CD4-positive, alpha-beta T cell treated with Interleukin-17A for 4 hours (primary cell): ENCODE measurements around the gene NETO2.
"Not testable (repeated sequence)": the region's sequence is repeated elsewhere in the genome, so short reads cannot be mapped to it uniquely, and the experiment has no call there.

Experiments used
- DNase-seq: peaks from one replicate; pipeline ENCODE4 v3.0.0-alpha.2; 2020; ENCODE audit warnings: mixed read lengths

NETO2 gene

GRCh38 chr16:47063011-47063724, 80.6 kb downstream of the NETO2 start:
- no peak for DNase-seq

- DNase-seq: no peak
Measured at GRCh38 chr16:47061204-47061603, 82.5 kb downstream of the NETO2 start.

- no peak for DNase-seq
Measured at GRCh38 chr16:47060596-47060995, 83.1 kb downstream of the NETO2 start.

DNA sequence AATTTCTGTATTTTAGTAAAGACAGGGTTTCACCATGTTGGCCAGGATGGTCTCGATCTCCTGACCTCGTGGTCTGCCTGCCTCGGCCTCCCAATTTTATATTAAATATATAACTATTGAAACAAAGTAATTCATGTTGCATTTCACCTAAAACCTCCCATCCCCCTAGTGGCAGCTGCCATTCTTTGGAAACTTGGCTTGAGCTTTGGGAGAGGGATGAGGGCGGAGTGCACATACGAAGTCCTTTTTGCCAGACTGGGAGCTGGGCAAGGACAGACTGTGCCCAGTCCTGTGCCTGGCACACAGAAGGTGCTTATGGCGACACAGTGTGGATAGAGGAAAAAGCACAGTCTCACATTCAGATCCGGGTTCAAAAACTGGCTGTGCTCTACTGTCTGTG, 83.8 kb downstream of the NETO2 start:
- no peak for DNase-seq

GRCh38 chr16:47059130-47059529, 84.6 kb downstream of the NETO2 start:
- not testable (repeated sequence) for DNase-seq

DNA sequence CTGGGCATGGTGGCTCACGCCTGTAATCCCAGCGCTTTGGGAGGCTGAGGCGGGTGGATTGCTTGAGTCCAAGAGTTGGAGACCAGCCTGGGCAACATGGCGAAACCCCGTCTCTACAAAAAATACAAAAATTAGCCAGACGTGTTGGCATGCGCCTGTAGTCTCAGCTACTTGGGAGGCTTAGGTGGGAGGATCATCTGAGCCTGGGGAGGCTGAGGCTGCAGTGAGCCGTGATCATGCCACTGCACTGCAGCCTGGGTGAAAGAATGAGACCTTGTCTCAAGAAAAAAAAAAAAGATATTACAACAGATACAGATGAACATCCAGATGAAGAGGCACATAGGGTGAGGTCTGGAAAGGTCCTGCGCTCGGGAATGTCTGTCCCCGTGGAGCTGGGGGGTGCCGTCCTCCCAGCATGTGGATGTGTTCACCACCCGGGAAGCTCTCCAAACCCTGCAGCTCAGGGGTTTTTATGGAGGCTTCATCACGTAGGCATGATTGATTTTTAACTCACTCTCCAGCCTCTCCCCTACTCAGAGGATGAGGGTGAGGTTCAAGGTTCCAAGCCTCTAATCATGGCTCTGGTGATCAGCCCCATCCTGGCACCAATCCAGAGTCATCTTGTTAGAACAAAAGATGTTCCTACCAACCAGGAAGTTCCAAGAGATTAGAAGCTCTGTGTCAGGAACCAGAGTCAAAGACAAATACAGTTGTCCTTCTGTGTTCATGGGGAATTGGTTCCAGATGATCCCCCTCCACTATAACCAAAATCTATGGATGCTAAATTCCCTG, 85.3 kb downstream of the NETO2 start:
- DNase-seq: no peak

DNA sequence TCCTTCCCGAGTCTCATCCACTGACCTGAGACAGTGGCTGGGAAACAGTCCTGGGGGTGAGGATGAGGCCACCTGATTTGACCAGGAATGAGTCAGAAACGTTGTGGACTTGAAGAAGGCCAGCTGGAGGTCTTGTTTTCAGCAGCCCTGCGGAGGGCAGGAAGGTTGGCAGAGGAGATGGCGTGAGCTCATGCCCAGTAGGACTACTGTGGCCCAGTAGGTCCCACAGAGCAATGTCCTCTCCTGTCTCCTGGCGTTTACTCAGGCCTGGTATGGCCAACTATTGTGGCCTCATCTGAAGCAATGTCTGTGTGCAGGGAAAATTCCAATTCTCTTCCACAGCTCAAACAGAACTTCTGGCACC, 86.1 kb downstream of the NETO2 start:
- no peak for DNase-seq

GRCh38 chr16:47056688-47057629, 86.8 kb downstream of the NETO2 start:
- no peak for DNase-seq

DNA sequence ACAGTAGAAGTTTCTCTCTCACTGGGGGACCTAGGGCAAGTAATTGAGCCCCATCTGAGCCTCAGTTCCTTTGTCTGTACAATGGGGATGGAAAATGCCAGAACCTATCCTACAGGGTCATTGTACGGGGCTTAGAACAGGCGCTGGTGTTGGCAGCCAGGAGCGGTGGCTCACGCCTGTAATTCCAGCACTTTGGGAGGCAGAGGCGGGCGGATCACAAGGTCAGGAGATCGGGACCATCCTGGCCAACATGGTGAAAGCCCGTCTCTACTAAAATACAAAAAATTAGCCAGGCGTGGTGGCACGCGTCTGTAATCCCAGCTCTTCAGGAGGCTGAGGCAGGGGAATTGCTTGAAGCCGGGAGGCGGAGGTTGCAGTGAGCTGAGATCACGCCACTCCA, 87.7 kb downstream of the NETO2 start:
- DNase-seq: not testable (repeated sequence)

DNA sequence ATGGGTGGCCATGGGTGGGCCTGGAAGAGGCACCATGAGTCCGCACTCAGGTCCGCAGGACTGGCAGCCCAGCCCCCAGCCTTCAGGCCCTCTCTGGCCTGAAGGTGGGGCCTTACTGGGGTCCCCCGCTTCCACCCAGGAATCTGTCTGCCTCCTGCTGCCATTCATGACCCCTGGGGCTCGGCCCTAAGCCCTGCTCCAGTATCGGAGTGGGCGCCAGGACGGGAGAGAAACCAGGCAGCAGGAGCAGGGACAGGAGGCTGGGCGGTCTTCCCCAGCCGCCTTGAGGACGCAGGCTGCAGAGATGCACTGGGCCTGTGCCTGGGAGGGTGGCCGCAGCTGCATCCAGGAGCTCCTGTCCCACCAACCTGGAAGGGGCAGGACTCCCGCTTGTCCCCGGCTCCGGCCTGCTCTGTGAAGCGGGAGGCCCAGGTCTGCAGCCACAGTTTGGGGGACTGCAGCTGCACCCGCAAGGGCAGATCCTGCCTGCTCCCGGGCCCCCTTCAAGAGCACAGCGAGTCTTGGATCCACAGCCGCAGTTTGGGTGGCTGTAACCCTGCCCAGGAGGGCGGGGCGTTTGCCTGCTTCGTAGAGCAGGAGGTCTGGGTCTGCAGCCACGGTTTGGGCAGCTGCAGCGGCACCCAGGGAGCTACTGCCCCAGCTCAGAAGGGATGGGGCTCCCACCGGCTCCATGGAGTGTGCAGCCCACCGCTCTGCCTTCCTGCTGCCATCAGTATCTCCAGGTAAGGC, 88.4 kb downstream of the NETO2 start:
- DNase-seq: no peak

DNA sequence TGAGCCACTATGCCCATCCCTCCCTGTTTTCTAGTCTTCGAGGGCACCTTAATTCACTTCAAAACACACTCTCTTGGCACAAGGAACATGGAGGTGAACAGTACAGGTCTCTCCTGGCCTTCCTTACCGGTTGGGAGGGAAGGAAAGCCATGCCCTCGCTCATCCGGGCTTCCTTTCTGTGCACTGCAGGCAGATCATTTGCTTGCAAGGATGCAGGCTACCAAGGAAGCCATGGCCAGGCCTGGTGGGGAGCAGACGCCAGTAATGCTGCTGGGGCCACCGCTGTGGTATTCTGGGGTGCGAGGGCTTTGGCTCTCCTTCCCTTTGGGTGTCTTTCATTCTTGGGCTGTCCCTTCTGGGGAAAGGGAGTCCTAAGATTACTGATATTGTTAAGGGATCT, 89.4 kb downstream of the NETO2 start:
- DNase-seq: no peak

DNA sequence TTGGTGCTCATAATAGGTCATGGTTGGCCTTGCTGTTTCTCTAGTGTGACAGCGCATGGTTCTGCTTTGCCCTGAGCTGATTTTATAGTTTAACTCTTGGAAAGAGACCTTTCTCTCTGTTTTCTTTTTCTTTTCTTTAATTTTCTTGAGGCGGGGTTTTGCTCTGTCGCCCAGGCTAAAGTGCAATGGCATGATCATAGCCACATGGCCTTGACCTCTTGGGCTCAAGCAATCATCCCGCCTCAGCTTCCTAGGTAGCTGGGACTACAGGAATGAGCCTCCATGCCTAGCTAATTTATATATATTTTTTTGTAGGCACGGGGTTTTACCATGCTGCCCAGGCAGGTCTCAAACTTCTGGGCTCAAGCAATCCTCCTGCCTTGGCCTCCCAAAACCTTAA, 89.8 kb downstream of the NETO2 start:
- DNase-seq: no peak

DNA sequence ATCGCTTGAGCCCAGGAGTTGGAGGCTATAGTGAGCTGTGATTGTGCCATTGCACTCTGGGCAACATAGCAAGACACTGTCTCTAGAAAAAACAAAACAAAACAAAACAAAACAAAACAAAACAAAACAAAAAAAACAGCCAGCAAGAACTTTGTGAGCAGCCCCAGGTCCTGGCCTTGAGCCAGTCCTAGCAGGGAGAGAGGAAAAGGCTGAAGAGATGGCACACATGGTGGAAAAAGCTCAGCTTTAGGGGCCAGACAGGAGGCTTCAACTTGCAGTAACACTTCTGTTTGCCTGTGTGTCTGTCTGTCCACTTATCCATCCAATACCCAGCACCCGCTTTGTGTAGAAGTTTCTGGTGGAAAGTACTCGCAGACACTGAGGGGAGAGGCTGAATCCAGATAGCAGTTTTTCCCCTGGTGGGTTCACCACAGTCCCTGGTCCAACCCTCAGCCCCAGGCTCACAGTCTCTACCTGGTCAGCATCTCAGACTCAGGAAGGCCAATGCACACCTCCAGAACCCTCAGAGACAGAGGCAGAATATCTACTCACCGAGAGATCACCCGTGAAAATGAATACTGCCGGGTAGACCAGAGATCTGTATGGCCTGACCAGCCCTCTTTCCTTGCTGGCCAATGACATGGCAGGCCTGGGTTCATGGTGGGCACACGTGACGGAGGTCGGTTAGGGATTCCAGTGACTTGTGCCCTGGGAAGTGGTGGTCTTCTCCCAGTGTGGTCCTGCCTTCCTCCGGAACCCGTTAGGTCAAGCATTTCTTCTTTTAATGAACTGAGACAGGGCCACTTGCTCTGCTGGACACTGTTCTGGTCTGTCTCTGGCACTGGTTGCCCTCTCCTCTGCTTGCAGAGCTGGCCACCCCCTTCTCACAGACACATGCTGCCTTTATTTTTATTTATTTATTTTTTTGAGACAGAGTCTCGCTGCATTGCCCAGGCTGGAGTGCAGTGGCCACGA, 90.8 kb downstream of the NETO2 start:
- DNase-seq: no peak

DNA sequence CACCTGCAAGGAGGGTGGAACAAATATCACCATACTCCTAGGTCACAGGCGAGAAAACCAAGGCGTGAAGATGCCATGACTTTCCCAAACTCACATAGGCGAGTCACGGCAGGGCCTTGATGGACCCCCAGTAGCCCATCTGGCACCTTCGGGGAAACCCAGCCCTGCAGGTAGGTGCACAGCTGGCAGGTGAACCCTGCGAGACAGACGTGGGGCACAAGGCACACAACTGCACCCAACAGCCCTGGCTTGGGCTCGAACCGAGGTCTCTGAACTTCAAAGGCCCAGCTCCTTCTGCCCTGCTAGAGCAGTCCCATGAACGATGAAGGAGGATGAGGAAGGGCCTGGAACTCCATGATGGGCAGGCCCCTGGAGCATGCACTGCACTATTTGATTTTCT, 92.7 kb downstream of the NETO2 start:
- no peak for DNase-seq

GRCh38 chr16:47049901-47050583, 93.7 kb downstream of the NETO2 start:
- no peak for DNase-seq

DNA sequence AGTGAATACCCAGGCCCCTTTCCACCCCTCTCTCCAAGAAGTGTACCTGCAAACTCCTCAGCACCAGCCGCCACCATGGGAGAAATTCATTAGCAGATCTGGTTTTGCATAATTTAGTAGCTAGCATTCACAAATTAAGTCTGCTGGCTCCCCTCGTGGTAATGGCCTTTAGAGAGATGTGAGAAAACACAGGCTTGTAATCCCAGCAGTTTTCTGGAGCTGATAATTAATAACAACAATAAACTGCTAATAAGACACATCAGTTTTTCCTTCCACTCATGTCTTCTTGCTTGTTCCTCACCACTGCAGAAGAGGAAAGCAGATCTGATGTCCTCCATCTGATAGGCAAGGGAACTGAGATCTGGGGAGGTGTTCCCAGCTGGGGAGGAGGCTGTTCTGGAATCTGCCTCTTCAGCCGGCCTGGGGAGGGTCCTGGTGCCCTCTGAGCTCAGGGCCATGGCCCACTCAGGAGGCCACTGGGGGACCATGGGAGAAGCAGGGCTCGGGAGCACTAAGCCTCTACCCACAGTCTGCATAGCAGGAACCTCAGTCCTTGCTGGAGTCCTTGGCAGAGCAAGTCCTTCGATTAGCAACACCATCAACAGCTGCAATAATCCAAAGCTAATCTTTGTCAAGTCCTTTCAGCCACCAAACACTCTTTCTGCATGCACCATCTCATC, 96.1 kb downstream of the NETO2 start:
- no peak for DNase-seq

DNA sequence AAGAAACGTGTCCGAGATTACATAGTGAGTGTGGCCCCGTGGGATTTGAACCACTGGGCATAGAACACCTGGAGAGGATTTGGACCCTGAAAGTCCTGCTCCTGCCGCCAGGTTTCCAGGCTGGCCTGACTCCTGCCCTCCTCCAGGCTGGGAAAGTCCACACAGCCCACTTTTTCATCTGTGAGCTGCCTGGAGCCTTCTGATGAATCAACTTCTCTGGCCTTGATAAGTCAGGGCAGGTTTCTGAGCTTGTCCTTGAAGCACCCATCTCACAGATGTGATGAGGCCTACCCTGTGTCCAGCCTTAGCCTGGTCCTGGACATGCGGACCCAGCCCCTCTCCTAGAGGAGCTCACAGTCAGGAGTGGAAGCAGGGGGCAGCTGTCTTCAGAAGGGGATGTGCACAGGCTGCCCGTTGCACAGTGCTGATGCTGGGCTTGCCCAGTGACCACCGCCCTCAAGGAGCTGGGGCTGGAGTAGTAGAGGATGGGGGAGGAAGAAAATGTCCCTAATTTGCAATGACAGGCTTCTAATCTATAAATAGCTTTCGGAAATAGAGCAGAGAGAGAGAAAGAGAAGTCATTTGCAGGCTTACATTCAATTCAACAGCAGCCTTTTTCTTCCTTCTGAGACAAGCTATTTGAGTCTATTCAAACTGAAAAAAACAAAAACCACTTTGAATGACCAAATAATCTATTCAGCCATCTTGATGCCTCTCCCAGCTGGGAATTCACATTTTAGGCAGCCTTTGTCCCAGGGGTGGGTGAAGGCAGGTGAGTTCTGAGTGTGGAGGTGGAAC, 96.8 kb downstream of the NETO2 start:
- DNase-seq: no peak

- no peak for DNase-seq
Measured at GRCh38 chr16:47045459-47045858, 98.3 kb downstream of the NETO2 start.

DNA sequence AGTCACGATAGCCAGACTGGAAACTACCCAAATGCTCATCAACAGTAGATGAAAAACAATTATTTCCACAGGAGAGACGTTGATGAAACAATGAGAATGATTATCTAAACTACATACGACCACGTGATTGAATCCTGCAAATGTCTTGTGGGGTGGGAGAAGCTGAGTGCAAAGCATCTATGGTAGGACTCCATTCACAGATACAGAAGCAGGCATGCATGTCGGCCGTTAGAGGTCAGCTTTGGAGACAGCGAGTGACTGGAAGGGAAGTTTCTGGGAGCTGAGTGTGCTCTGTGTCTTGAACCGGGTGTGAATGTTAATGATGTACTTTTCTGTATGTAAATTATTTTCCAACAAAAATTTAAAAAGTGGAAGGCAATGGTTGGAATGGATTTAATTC, 98.7 kb downstream of the NETO2 start:
- no peak for DNase-seq
